Lower leg skin (tissue), 3 donors: ENCODE data around the gene RSPO4.

Experiments
- POLR2A ChIP-seq, 2 donors: fragments of 450-650 bp; IDR thresholded peaks; one replicate each; pipeline ENCODE4 v1.6.1; 2016 to 2017; ENCODE audit warnings: antibody characterized with exemption in 2 of 2, mild to moderate bottlenecking in 1 of 2, moderate library complexity in 1 of 2
- TF ChIP-seq, protein P1 (sequence below), 3 donors: fragments of 450-650 bp; IDR thresholded peaks; one replicate each; pipeline ENCODE4 v1.5.1; 2016; ENCODE audit warnings: antibody characterized with exemption in 3 of 3, mild to moderate bottlenecking in 3 of 3, moderate library complexity in 2 of 3

DNA sequence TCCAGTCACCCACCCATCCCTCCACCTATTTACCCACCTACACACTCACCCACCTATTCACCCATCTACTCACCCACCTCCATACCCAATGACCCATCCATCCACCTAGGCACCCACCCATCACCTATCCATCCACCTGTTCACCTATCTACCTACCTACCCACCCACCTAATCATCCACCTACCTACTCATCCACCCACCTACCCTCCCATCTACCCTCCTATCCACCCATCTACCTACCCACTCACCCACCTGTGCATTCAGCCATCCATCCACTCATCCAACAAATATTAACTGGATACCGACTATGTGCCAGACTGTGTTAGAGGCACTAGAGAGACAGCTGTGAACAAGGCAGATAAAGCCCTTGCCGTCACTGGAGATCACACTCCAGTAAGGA is 40.3 kb downstream of the RSPO4 start:
- TF ChIP-seq, protein P1, sequence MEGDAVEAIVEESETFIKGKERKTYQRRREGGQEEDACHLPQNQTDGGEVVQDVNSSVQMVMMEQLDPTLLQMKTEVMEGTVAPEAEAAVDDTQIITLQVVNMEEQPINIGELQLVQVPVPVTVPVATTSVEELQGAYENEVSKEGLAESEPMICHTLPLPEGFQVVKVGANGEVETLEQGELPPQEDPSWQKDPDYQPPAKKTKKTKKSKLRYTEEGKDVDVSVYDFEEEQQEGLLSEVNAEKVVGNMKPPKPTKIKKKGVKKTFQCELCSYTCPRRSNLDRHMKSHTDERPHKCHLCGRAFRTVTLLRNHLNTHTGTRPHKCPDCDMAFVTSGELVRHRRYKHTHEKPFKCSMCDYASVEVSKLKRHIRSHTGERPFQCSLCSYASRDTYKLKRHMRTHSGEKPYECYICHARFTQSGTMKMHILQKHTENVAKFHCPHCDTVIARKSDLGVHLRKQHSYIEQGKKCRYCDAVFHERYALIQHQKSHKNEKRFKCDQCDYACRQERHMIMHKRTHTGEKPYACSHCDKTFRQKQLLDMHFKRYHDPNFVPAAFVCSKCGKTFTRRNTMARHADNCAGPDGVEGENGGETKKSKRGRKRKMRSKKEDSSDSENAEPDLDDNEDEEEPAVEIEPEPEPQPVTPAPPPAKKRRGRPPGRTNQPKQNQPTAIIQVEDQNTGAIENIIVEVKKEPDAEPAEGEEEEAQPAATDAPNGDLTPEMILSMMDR (IDR thresholded peaks at IDR 0.05), result no peak
- no peak for TF ChIP-seq POLR2A (IDR thresholded peaks at IDR 0.05)
